OCI-LY7 (cell line): ENCODE measurements around the gene NUP93. TPM values are rescaled to one million over a fixed set of nuclear protein-coding genes. Genes with fewer than 3 reads are reported as not detected.

Source experiments
- BruUV-seq: library from RNA; stranded (reverse); fragments of 400-500 nt; replicated peaks from 2 replicates; lab custom pipeline; 2021; lab: Mats Ljungman, UMichigan
- CTCF ChIA-PET: fragments of 300-600 bp; sonication (Branson Sonifier 250); formaldehyde crosslinking; loops from one replicate; lab custom pipeline; 2022; ENCODE audit warnings: antibody characterized with exemption; ENCODE audit not compliant: unreplicated experiment; lab: Charles Lee
- POLR2A ChIA-PET: fragments of 300-600 bp; sonication (Branson Sonifier 250); formaldehyde crosslinking; loops from one replicate; lab custom pipeline; 2022; ENCODE audit warnings: antibody characterized with exemption; lab: Charles Lee
- DNase-seq: peaks from one replicate; pipeline ENCODE4 v3.0.0-alpha.2; 2015; ENCODE audit warnings: low spot score
- H2AFZ ChIP-seq: fragments of 200-600 bp; sonication (generic), shearing (Covaris generic); 2 replicates; pipeline ENCODE4 v1.6.1; 2014; ENCODE audit warnings: mild to moderate bottlenecking, antibody characterized with exemption, low read length, moderate library complexity
- H3K27ac ChIP-seq: fragments of 200-600 bp; sonication (generic); 2 replicates; pipeline ENCODE4 v1.5.1; 2014; ENCODE audit warnings: mixed run types, low read depth, mild to moderate bottlenecking, moderate library complexity, low read length, inconsistent platforms; ENCODE audit not compliant: poor library complexity, severe bottlenecking
- H3K36me3 ChIP-seq: fragments of 200-600 bp; sonication (generic); 2 replicates; pipeline ENCODE4 v1.6.1; 2014; ENCODE audit warnings: mild to moderate bottlenecking, antibody characterized with exemption, low read length, moderate library complexity, mixed read lengths; ENCODE audit not compliant: insufficient read depth
- H3K4me1 ChIP-seq: fragments of 200-600 bp; sonication (generic); 2 replicates; pipeline ENCODE4 v1.5.1; 2014; ENCODE audit warnings: mild to moderate bottlenecking, low read length; ENCODE audit not compliant: insufficient read depth, poor library complexity, severe bottlenecking
- H3K4me2 ChIP-seq: fragments of 200-600 bp; sonication (generic); 2 replicates; pipeline ENCODE4 v1.6.1; 2014; ENCODE audit warnings: mild to moderate bottlenecking, low read length
- H3K4me3 ChIP-seq: fragments of 200-600 bp; sonication (generic); 2 replicates; pipeline ENCODE4 v1.5.1; 2014; ENCODE audit warnings: mild to moderate bottlenecking, low read depth, low read length; ENCODE audit not compliant: poor library complexity, severe bottlenecking
- H3K79me2 ChIP-seq: fragments of 200-600 bp; sonication (generic); 2 replicates; pipeline ENCODE4 v1.6.1; 2016; ENCODE audit warnings: low read depth, mild to moderate bottlenecking, low read length, moderate library complexity, mixed read lengths; ENCODE audit not compliant: insufficient read depth
- H3K9me2 ChIP-seq: fragments of 200-600 bp; sonication (generic); 2 replicates; pipeline ENCODE4 v1.6.1; 2016; ENCODE audit warnings: mild to moderate bottlenecking, low read length, mixed read lengths; ENCODE audit not compliant: insufficient read depth
- H3K9me3 ChIP-seq: fragments of 200-600 bp; sonication (generic); 2 replicates; pipeline ENCODE4 v1.6.1; 2014; ENCODE audit warnings: mild to moderate bottlenecking, mixed run types, low read length, mixed read lengths
- H4K20me1 ChIP-seq: fragments of 200-600 bp; sonication (generic); 2 replicates; pipeline ENCODE4 v1.6.1; 2014; ENCODE audit warnings: mild to moderate bottlenecking, antibody characterized with exemption, low read length, moderate library complexity, mixed read lengths; ENCODE audit not compliant: insufficient read depth
- CTCF ChIP-seq: fragments of 200-600 bp; sonication (generic); conservative IDR thresholded peaks from 2 replicates; pipeline ENCODE4 v1.5.1; 2014; ENCODE audit warnings: mild to moderate bottlenecking, antibody characterized with exemption, low read length, moderate library complexity, mixed read lengths
- EZH2phosphoT487 ChIP-seq: fragments of 200-600 bp; sonication (generic); IDR thresholded peaks from 2 replicates; pipeline ENCODE4 v1.6.1; 2018; ENCODE audit warnings: low read depth, borderline replicate concordance, mild to moderate bottlenecking, mixed run types, antibody characterized with exemption, low read length, moderate library complexity, mixed read lengths
- intact Hi-C: fragments of 100-400 bp; cut with micrococcal nuclease; formaldehyde crosslinking; loops from one replicate; pipeline ENCODE4 v1.10.0; 2022; ENCODE audit not compliant: unreplicated experiment
- total RNA-seq, 2 experiments: library from RNA; depleted of rRNA in 1 of 2; stranded (reverse); fragments of >200 nt in 1 of 2; shearing (Covaris generic) in 1 of 2; gene quantifications; 2 replicates each; pipeline ENCODE4 v1.2.3, GENCODE V29; 2014 to 2022

NUP93 gene
- total RNA-seq, 2 experiments from 2014 or later = 119 to 183 TPM

DNA sequence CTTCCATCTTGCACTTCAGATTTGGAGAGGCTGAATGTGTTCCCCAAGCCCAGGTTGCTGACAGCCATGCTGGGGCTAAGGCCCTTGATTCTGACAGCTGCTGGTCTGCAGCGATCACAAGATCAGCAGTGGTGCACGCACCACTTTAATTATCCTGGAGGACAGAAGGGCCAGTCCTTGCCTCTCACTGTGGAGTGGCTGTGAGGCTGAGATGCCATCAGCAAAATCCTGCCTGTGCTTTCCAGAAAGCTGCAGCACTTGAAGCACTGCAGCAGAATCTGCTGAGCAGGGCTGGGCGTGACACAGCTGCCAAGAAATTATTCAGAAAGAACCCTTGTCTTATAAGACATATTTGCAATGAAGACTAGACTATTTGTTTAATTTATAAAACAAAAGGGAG is 37.1 kb downstream of the NUP93 start:
- Histone ChIP-seq H3K79me2 (no peaks in the 10 kb centered on the region), H3K9me2 (no peaks in the 10 kb centered on the region), H3K4me2 (no peak overlapping the region), H3K27ac (no peak overlapping the region), H2AFZ (no peak overlapping the region), H3K4me1 (no peaks in the 10 kb centered on the region), H3K36me3 (peaks cover 56% of the 10 kb centered on the region), H3K4me3 (no peak overlapping the region), H3K9me3 (no peaks in the 10 kb centered on the region), H4K20me1 (no peaks in the 10 kb centered on the region; the same call in 1 of the 2 replicates)
- DNase-seq = no peak
- TF ChIP-seq CTCF = no peak
- TF ChIP-seq EZH2phosphoT487 = no peak
- ChIA-PET CTCF (no interaction called here), POLR2A (interaction anchor here (3.2 kb wide), 1 partner anchor 11 kb away, joined by 12 read pairs; no protein-coding TSS in a partner anchor)
- intact Hi-C loops = no loop called here
- no TSS peak for BruUV-seq

GRCh38 chr16:56769677-56770076 is 39.7 kb downstream of the NUP93 start:
- Histone ChIP-seq H3K36me3 (peaks cover 32% of the 10 kb centered on the region; the same call in 1 of the 2 replicates), H2AFZ (no peak overlapping the region), H3K4me3 (no peak overlapping the region), H3K4me2 (no peak overlapping the region), H3K79me2 (no peaks in the 10 kb centered on the region), H3K9me3 (no peaks in the 10 kb centered on the region), H3K27ac (no peak overlapping the region), H4K20me1 (no peaks in the 10 kb centered on the region; the same call in 1 of the 2 replicates), H3K9me2 (no peaks in the 10 kb centered on the region), H3K4me1 (no peaks in the 10 kb centered on the region)
- BruUV-seq = no TSS peak
- TF ChIP-seq EZH2phosphoT487 (no peak), CTCF (no peak)
- DNase-seq = no peak
- ChIA-PET CTCF (no interaction called here), POLR2A (interaction anchor here (0.6 to 1.6 kb wide), 6 partner anchors 9 to 229 kb away, joined by 3 to 6 read pairs (median 4); no protein-coding TSS in a partner anchor)
- intact Hi-C loops = no loop called here

- no TSS peak for BruUV-seq
- Histone ChIP-seq H4K20me1 (no peaks in the 10 kb centered on the region; the same call in 1 of the 2 replicates), H3K4me3 (no peak overlapping the region), H3K36me3 (peaks cover 13% of the 10 kb centered on the region; the same call in 1 of the 2 replicates), H3K4me2 (no peak overlapping the region), H3K4me1 (no peaks in the 10 kb centered on the region), H3K79me2 (no peaks in the 10 kb centered on the region), H3K27ac (no peak overlapping the region), H3K9me3 (no peaks in the 10 kb centered on the region), H2AFZ (no peak overlapping the region), H3K9me2 (no peaks in the 10 kb centered on the region)
- POLR2A ChIA-PET = interaction anchor here (1.6 kb wide), 1 partner anchor 12 kb away, joined by 6 read pairs; no protein-coding TSS in a partner anchor
- intact Hi-C loops = no loop called here
- no peak for DNase-seq
- TF ChIP-seq CTCF = no peak
- no peak for TF ChIP-seq EZH2phosphoT487
- CTCF ChIA-PET = interaction anchor here (1.1 kb wide), 1 partner anchor 321 kb away, joined by 3 read pairs; the partner anchor contains the start of gene NUDT21
Observed at GRCh38 chr16:56771558-56772279, 41.8 kb downstream of the NUP93 start.
